Measurements from ENCODE around the gene ELOB. TPM values are rescaled to one million over a fixed set of nuclear protein-coding genes. Genes with fewer than 3 reads are reported as not detected.

Gene ELOB
- total RNA-seq, 1 experiment from 2014 or later, result 319 TPM

DNA sequence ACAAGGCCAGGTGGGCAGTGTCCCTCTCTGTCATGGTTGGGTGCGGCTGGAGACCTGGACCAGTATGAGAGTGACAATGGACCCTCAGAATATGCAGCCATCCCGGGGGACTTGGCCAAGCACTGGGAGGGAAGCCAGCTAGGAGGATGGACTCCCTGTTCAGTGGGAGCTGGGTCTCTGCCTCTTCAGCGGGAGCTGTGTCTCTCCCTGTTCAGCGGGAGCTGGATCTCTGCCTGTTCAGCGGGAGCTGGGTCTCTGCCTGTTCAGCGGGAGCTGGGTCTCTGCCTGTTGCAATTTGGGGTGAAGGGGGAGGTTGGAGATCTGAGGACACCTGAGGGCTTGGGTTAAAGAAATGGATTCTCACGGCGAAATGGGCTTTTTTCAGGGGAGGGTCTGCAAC lies 14.1 kb upstream of the ELOB start:
- peaks cover 32% of the 10 kb centered on the region for H3K27me3 Mint-ChIP-seq (ENCODE audit: low read depth)
- Histone ChIP-seq H3K4me2 (ENCODE audit: insufficient read depth, insufficient read length, low read length) (no peak overlapping the region), H3K4ac (ENCODE audit: low read depth, low read length) (no peak overlapping the region), H3K18ac (ENCODE audit: insufficient read length, low read depth, low read length) (no peak overlapping the region), H3K23me2 (ENCODE audit: insufficient read length, low read depth, low read length, poor library complexity, severe bottlenecking) (no peaks in the 10 kb centered on the region), H3K9me3 (ENCODE audit: control insufficient read depth, low read depth, low read length) (no peaks in the 10 kb centered on the region), H3K9ac (ENCODE audit: extremely low read depth, insufficient read length, low read length) (no peak overlapping the region), H2AFZ (ENCODE audit: low read length) (no peak overlapping the region), H3K14ac (ENCODE audit: insufficient read depth, low read length) (no peak overlapping the region; the same call in 1 of the 2 replicates), H3K79me2 (ENCODE audit: insufficient read depth, low read length) (no peaks in the 10 kb centered on the region), H3K56ac (ENCODE audit: insufficient read length, low read depth, low read length) (no peak overlapping the region), H2BK20ac (ENCODE audit: low read depth, low read length, poor library complexity, severe bottlenecking) (no peak overlapping the region), H3K79me1 (ENCODE audit: insufficient read depth, low read depth, low read length, poor library complexity, severe bottlenecking) (no peaks in the 10 kb centered on the region), H3T11ph (ENCODE audit: low read length) (no peak overlapping the region), H3K4me1 (ENCODE audit: insufficient read depth, low read length) (no peaks in the 10 kb centered on the region), H4K20me1 (ENCODE audit: control insufficient read depth, insufficient read depth, insufficient read length) (no peaks in the 10 kb centered on the region), H4K91ac (ENCODE audit: insufficient read length, low read depth, low read length) (no peak overlapping the region), H3K27ac (ENCODE audit: insufficient read length, low read depth, low read length) (no peak overlapping the region), H2BK12ac (ENCODE audit: insufficient read length, low read depth, low read length) (no peak overlapping the region), H4K5ac (ENCODE audit: insufficient read length, low read depth, low read length) (no peak overlapping the region), H4K8ac (replicated peaks; ENCODE audit: insufficient read length, low read depth, low read length) (no peak overlapping the region), H3K23ac (ENCODE audit: insufficient read length, low read depth, low read length) (no peak overlapping the region), H3K27me3 (ENCODE audit: insufficient read depth, low read length) (no peaks in the 10 kb centered on the region), H2BK120ac (ENCODE audit: low read depth, low read length, poor library complexity, severe bottlenecking) (no peak overlapping the region), H2AK5ac (ENCODE audit: insufficient read length, low read length) (no peak overlapping the region), H2BK5ac (ENCODE audit: insufficient read length, low read length) (no peak overlapping the region), H2BK15ac (ENCODE audit: low read depth, low read length) (no peak overlapping the region)
- WGBS (ENCODE audit: extremely low coverage, insufficient read length, low lambda C conversion rate), result no CpG with 5 or more reads among the region's 8 CpGs
- no peak overlapping the region; a peak in 1 of 5 replicates for H3K4me3 Mint-ChIP-seq
- H3K4me1 Mint-ChIP-seq, result peaks cover 7 to 19% of the 10 kb centered on the region in 2 experiments; a peak in 3 of 4 replicates
- H3K36me3 Mint-ChIP-seq (ENCODE audit: insufficient read depth in 1 of 3, low read depth in 3 of 3), result no peaks in the 10 kb centered on the region
- DNase-seq, result peak; percentile 25
- H3K27ac Mint-ChIP-seq, result no peak overlapping the region
- H3K9me3 Mint-ChIP-seq, result no peaks in the 10 kb centered on the region
- TF ChIP-seq, protein P1, sequence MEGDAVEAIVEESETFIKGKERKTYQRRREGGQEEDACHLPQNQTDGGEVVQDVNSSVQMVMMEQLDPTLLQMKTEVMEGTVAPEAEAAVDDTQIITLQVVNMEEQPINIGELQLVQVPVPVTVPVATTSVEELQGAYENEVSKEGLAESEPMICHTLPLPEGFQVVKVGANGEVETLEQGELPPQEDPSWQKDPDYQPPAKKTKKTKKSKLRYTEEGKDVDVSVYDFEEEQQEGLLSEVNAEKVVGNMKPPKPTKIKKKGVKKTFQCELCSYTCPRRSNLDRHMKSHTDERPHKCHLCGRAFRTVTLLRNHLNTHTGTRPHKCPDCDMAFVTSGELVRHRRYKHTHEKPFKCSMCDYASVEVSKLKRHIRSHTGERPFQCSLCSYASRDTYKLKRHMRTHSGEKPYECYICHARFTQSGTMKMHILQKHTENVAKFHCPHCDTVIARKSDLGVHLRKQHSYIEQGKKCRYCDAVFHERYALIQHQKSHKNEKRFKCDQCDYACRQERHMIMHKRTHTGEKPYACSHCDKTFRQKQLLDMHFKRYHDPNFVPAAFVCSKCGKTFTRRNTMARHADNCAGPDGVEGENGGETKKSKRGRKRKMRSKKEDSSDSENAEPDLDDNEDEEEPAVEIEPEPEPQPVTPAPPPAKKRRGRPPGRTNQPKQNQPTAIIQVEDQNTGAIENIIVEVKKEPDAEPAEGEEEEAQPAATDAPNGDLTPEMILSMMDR (conservative IDR thresholded peaks at IDR 0.05), result no peak
